ENCODE data around the gene PPP2CA.

The PPP2CA gene

GRCh38 chr5:134247428-134248224 is 21.8 kb upstream of the PPP2CA start:
- Histone ChIP-seq H4K20me1 (ENCODE audit: insufficient read depth, low read length, poor library complexity, severe bottlenecking) (no peaks in the 10 kb centered on the region), H3K4me3 (ENCODE audit: low read length, poor library complexity, severe bottlenecking) (no peak overlapping the region), H3K4me2 (ENCODE audit: low read depth, low read length, poor library complexity, severe bottlenecking) (no peak overlapping the region)

GRCh38 chr5:134246771-134247427 is 21.0 kb upstream of the PPP2CA start:
- Histone ChIP-seq H3K79me2 (ENCODE audit: insufficient read depth, low read length) (no peaks in the 10 kb centered on the region), H3K36me3 (ENCODE audit: insufficient read depth, low read length) (no peaks in the 10 kb centered on the region), H3K4me1 (ENCODE audit: insufficient read depth, low read length, poor library complexity, severe bottlenecking) (no peaks in the 10 kb centered on the region), H3K4me3 (ENCODE audit: low read length, poor library complexity, severe bottlenecking) (no peak overlapping the region), H3F3A (ENCODE audit: low read depth) (no peaks in the 10 kb centered on the region), H2AFZ (ENCODE audit: low read length) (no peak overlapping the region), H3K27me3 (ENCODE audit: insufficient read depth, low read length, poor library complexity, severe bottlenecking) (no peaks in the 10 kb centered on the region), H4K20me1 (ENCODE audit: insufficient read depth, low read length, poor library complexity, severe bottlenecking) (no peaks in the 10 kb centered on the region), H3K9me2 (replicated peaks; ENCODE audit: low read depth, low read length) (no peaks in the 10 kb centered on the region), H3K9me3 (ENCODE audit: insufficient read depth, low read depth, low read length) (no peaks in the 10 kb centered on the region), H3K9ac (ENCODE audit: low read depth, low read length, poor library complexity, severe bottlenecking) (no peak overlapping the region), H3K4me2 (ENCODE audit: low read depth, low read length, poor library complexity, severe bottlenecking) (no peak overlapping the region)
- TF ChIP-seq EZH2phosphoT487 (IDR thresholded peaks at IDR 0.05; ENCODE audit: borderline replicate concordance) (no peak), CTCF (conservative IDR thresholded peaks at IDR 0.05; ENCODE audit: low read length) (no peak)

More at GRCh38 chr5:134247428-134248224, 21.8 kb upstream of the PPP2CA start:
- Histone ChIP-seq H3K9me2 (replicated peaks; ENCODE audit: low read depth, low read length) (no peaks in the 10 kb centered on the region), H3K9me3 (ENCODE audit: insufficient read depth, low read depth, low read length) (no peaks in the 10 kb centered on the region), H3K4me1 (ENCODE audit: insufficient read depth, low read length, poor library complexity, severe bottlenecking) (no peaks in the 10 kb centered on the region), H3F3A (ENCODE audit: low read depth) (no peaks in the 10 kb centered on the region), H3K36me3 (ENCODE audit: insufficient read depth, low read length) (no peaks in the 10 kb centered on the region), H3K79me2 (ENCODE audit: insufficient read depth, low read length) (no peaks in the 10 kb centered on the region), H3K9ac (ENCODE audit: low read depth, low read length, poor library complexity, severe bottlenecking) (no peak overlapping the region), H3K27me3 (ENCODE audit: insufficient read depth, low read length, poor library complexity, severe bottlenecking) (no peaks in the 10 kb centered on the region), H2AFZ (ENCODE audit: low read length) (no peak overlapping the region)
- no peak for TF ChIP-seq EZH2phosphoT487 (IDR thresholded peaks at IDR 0.05; ENCODE audit: borderline replicate concordance)
- TF ChIP-seq CTCF (conservative IDR thresholded peaks at IDR 0.05; ENCODE audit: low read length), result no peak

- Histone ChIP-seq H2AFZ (ENCODE audit: low read length) (no peak overlapping the region), H3K4me2 (ENCODE audit: low read depth, low read length, poor library complexity, severe bottlenecking) (no peak overlapping the region), H3K4me3 (ENCODE audit: low read length, poor library complexity, severe bottlenecking) (no peak overlapping the region), H3K9ac (ENCODE audit: low read depth, low read length, poor library complexity, severe bottlenecking) (no peak overlapping the region), H3K9me3 (ENCODE audit: insufficient read depth, low read depth, low read length) (no peaks in the 10 kb centered on the region), H3F3A (ENCODE audit: low read depth) (no peaks in the 10 kb centered on the region), H3K4me1 (ENCODE audit: insufficient read depth, low read length, poor library complexity, severe bottlenecking) (no peaks in the 10 kb centered on the region), H4K20me1 (ENCODE audit: insufficient read depth, low read length, poor library complexity, severe bottlenecking) (no peaks in the 10 kb centered on the region), H3K79me2 (ENCODE audit: insufficient read depth, low read length) (no peaks in the 10 kb centered on the region), H3K36me3 (ENCODE audit: insufficient read depth, low read length) (no peaks in the 10 kb centered on the region), H3K9me2 (replicated peaks; ENCODE audit: low read depth, low read length) (no peaks in the 10 kb centered on the region), H3K27me3 (ENCODE audit: insufficient read depth, low read length, poor library complexity, severe bottlenecking) (no peaks in the 10 kb centered on the region)
- TF ChIP-seq CTCF (conservative IDR thresholded peaks at IDR 0.05; ENCODE audit: low read length) (no peak), EZH2phosphoT487 (IDR thresholded peaks at IDR 0.05; ENCODE audit: borderline replicate concordance) (no peak)
Observed at GRCh38 chr5:134245692-134246091, 19.8 kb upstream of the PPP2CA start.
